ENCODE measurements around the gene LCNL1.
A peak's percentile ranks its signal among the peaks of the same experiment; 100 is the strongest.

LCNL1 gene

GRCh38 chr9:136939996-136940525 lies 42.7 kb upstream of the LCNL1 start:
- TF ChIP-seq CTCF (IDR thresholded peaks at IDR 0.05; ENCODE audit: low read depth, low read length) = no peak
- H3K4me3 ChIP-seq (ENCODE audit: low read depth, low read length) = no peak overlapping the region

- TF ChIP-seq CTCF (IDR thresholded peaks at IDR 0.05; ENCODE audit: low read depth, low read length) = no peak
- H3K4me3 ChIP-seq (ENCODE audit: low read depth, low read length) = no peak overlapping the region
Measured at GRCh38 chr9:136940526-136941230, 42.1 kb upstream of the LCNL1 start.

DNA sequence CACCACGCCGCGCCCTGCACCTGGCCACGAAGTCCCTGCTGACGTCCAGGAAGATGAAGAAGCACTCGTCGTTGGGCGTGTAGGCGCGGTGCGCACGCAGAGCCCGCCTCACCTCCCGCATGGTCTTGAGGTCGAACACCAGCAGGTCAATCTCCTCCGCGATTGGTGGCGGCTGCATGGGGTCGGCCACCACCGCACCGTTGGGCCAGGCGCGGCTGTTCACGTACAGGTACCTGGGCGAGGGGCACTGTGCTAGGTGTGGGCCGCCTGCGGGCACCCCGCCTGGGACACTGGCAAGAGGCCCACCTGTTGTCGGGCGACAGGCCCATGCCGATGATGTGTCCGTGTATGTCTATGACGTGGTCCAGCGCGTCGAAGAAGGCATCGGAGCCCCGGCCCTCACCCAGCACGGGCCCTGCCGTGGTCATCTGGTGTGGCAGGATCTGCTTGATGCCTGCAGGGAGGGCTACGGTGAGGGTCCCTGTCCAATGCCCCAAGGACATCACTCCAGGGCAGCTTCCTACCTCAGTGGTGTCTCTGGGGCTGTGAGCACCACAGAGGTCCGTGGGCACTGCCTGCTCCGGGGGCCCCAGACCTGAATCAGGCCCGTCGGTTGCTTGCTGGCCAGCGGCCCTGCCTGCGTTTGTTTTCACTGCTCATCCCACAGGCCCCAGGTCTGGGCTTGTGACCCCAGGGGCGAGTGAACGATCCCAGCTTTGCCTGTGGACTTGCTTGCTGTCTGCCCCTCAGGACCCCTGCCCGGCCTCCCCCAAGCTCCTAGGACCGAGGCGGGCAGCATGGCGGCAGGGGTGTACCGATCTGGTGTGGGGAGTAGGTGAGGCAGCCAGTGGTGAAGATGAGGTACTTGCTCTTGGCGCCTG lies 41.3 kb upstream of the LCNL1 start:
- TF ChIP-seq CTCF (IDR thresholded peaks at IDR 0.05; ENCODE audit: low read depth, low read length) = no peak
- H3K4me3 ChIP-seq (ENCODE audit: low read depth, low read length) = no peak overlapping the region

DNA sequence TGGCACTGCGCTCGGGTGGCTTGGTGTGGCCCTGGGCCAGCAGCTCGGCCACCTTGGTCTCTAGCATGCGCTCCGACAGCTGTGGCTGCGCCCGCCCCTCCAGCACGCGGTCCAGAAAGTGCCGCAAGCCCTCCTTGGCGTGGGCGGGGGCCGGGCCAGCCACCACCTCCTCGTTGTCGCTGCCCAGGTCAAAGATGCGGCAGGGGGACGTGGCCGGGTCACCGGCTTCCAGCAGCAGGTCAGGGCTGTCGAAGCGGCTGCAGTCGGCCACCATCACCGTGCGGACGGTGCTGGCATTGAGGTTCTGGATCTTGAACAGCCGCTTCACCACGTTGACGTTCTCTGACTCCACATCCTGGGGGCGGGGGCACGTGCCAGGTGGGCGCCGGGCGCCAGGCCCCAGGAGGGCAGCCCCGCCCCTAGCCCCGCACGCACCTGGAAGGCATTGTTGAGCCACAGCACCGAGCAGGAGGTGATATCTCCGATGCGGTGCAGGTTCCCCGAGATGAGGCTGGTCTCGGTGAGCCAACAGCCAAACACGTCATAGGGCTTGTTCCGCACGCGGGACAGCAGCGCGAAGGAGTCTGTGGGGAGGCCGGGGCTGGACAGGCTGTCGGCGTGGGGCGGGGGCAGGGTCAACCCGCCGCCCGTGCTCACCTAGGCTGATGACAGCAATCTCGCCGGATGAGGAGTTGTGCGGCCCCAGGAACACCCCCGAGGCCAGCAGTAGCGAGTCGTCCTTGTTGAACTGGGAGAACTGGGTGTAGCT lies 40.5 kb upstream of the LCNL1 start:
- H3K4me3 ChIP-seq (ENCODE audit: low read depth, low read length) = no peak overlapping the region

DNA sequence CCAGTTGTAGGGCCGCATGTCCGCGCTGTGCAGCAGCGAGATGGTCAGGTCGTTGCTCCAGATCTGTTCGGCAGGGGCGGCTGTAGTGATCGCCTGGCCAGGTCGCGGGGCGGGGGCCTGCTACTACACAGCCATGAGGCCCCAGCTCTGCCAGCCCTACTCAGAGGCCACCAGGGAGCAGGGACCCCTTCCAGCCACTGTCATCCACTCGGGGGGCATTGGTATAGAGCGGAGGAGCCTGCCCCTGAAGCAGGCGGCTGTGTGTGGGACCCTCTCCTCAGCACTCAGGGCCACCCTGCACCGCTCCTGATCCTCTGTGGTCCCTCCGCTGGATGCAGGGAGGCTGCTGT lies 39.9 kb upstream of the LCNL1 start:
- peak overlapping the region; percentile 88 for H3K4me3 ChIP-seq (ENCODE audit: low read depth, low read length)

More for the DNA sequence above, 40.5 kb upstream of the LCNL1 start:
- no peak for TF ChIP-seq CTCF (IDR thresholded peaks at IDR 0.05; ENCODE audit: low read depth, low read length)

More for the DNA sequence above, 39.9 kb upstream of the LCNL1 start:
- TF ChIP-seq CTCF (IDR thresholded peaks at IDR 0.05; ENCODE audit: low read depth, low read length) = no peak

Data from WI38 (cell line).